Stomach (tissue), 9 donors: Measurements from ENCODE around the gene PRKCD. TPM values are rescaled to one million over a fixed set of nuclear protein-coding genes. Genes with fewer than 3 reads are reported as not detected.

ENCODE experiments used
- DNase-seq, 2 donors: peaks; one replicate each; pipeline versions ENCODE4 v3.0.0 to v3.0.0-alpha.2; 2013 to 2019
- H3K27ac ChIP-seq, 5 donors: fragments of 200-600 bp in 4 of 5; sonication (generic) in 4 of 5; one replicate each; pipeline ENCODE4 v1.5.1; 2013 to 2019; ENCODE audit warnings: mild to moderate bottlenecking in 1 of 5, moderate library complexity in 1 of 5
- H3K27me3 ChIP-seq, 3 donors: fragments of 200-600 bp; sonication (generic); one replicate each; pipeline ENCODE4 v1.5.1; 2017 to 2019; ENCODE audit warnings: mixed run types in 1 of 3
- H3K36me3 ChIP-seq, 4 donors: fragments of 200-600 bp; sonication (generic); 1 replicate in 3 of 4; 2 replicates in 1 of 4; pipeline ENCODE4 v1.5.1; 2016 to 2019
- H3K4me1 ChIP-seq, 4 donors: fragments of 200-600 bp; sonication (generic); one replicate each; pipeline ENCODE4 v1.5.1; 2016 to 2019
- H3K4me3 ChIP-seq, 4 donors: fragments of 200-600 bp; sonication (generic) in 3 of 4; one replicate each; pipeline ENCODE4 v1.5.1; 2016 to 2019; ENCODE audit warnings: mild to moderate bottlenecking in 1 of 4
- H3K9me3 ChIP-seq, 4 donors: fragments of 200-600 bp; sonication (generic); one replicate each; pipeline ENCODE4 v1.5.1; 2016 to 2019
- CTCF ChIP-seq, 7 experiments: fragments of 450-650 bp in 4 of 7; fragments of 200-600 bp in 3 of 7; sonication (generic) in 3 of 7; IDR thresholded peaks; one replicate each; pipeline ENCODE4 v1.5.1; 2016 to 2019; ENCODE audit warnings: antibody characterized with exemption in 7 of 7, control low read depth in 2 of 7, mild to moderate bottlenecking in 1 of 7
- EP300 ChIP-seq: sonication (generic); formaldehyde crosslinking; IDR thresholded peaks from one replicate; pipeline ENCODE4 v1.6.1; 2017; ENCODE audit warnings: antibody characterized with exemption
- POLR2A ChIP-seq, 4 donors: fragments of 450-650 bp; IDR thresholded peaks; one replicate each; pipeline ENCODE4 v1.6.1; 2016; ENCODE audit warnings: antibody characterized with exemption in 4 of 4, control low read depth in 2 of 4, mild to moderate bottlenecking in 1 of 4, moderate library complexity in 1 of 4
- POLR2AphosphoS5 ChIP-seq, 3 donors: sonication (generic); formaldehyde crosslinking; IDR thresholded peaks; one replicate each; pipeline ENCODE4 v1.6.1; 2016; ENCODE audit warnings: antibody characterized with exemption in 3 of 3
- WGBS, 5 donors: extraction: QIAGEN DNeasy Blood & Tissue Kit in 3 of 5; methylation state at CpG; one replicate each; pipeline versions ENCODE4 v1.1.5 to v1.1.7; 2013 to 2018; 5-methylcytosine and 5-hydroxymethylcytosine counted together
- intact Hi-C: fragments of 100-400 bp; cut with DNase I; formaldehyde crosslinking; loops from one replicate; pipeline ENCODE4 v1.15.1; 2023; ENCODE audit warnings: low total_unique reads
- polyA plus RNA-seq, 3 donors: library from polyadenylated mRNA; stranded (reverse); fragments of 200-250 nt; gene quantifications; one replicate each; pipeline ENCODE4 v1.2.3, GENCODE V29; 2013
- total RNA-seq, 5 donors: library from RNA; depleted of rRNA; stranded (reverse); fragments of >200 nt; gene quantifications; one replicate each; pipeline versions ENCODE4 v1.1.0 to v1.2.3, GENCODE V29; 2014 to 2016
- donor health status: healthy with polysubstance abuse.
- donor health status: Bipolar disorder and iron deficiency.
- donor health status: healthy.

PRKCD gene
- total and polyA plus RNA-seq, 8 donors: 15.6 to 117 (median 37.2) TPM

DNA sequence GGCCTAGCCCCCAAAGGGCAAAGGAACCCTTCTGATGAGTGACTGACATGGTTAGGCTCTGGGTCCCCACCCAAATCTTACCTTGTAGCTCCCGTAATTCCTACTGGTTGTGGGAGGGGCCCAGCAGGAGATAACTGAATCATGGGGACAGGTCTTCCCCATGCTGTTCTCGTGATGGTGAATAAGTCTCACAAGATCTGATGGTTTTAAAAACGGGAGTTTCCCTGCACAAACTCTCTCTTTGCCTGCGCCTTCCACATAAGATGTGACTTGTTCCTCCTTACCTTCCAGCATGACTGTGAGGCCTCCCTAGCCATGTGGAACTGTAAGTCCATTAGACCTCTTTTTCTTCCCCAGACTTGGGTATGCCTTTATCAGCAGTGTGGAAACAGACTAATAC is 77.9 kb downstream of the PRKCD start:
- TF ChIP-seq POLR2AphosphoS5 (IDR thresholded peaks at IDR 0.05): no peak
- TF ChIP-seq EP300: no peak
- no peak for TF ChIP-seq CTCF (IDR thresholded peaks at IDR 0.05)
- TF ChIP-seq POLR2A (IDR thresholded peaks at IDR 0.05): no peak
- intact Hi-C loops: no loop called here
- WGBS, 5 donors: 76 to 83% (median 80%) methylated on average over 4 of the region's 4 CpGs
- no peaks in the 10 kb centered on the region for H3K27me3 ChIP-seq
- H3K4me1 ChIP-seq: peaks cover 56 to 80% (median 69%) of the 10 kb centered on the region in 4 donors
- DNase-seq: no peak
- H3K36me3 ChIP-seq: peaks cover 54 to 88% (median 81%) of the 10 kb centered on the region in 4 donors
- peak overlapping the region; percentile 16 to 84 (median 61) for H3K27ac ChIP-seq
- H3K9me3 ChIP-seq: no peaks in the 10 kb centered on the region
- H3K4me3 ChIP-seq: no peak overlapping the region

DNA sequence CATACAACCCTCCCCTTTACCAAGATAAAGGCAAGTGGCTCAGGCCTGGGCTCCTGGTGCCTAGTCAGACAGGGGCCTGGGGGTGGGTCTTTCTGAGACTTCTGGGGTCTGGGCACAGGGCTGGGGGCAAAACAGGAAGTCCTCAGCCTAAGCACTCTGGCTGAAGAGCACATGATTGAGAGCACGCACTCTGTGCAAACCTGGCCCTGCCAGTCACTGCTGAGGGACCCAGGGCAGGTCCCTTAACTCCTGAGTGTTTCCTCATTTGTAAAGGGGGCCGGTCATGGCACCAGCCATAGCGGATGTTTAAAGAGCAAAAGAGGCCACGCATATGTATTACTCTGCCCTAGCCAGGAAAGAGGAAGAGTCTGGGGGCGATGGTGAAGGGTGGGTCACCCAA is 78.8 kb downstream of the PRKCD start:
- no peak for TF ChIP-seq POLR2AphosphoS5 (IDR thresholded peaks at IDR 0.05)
- TF ChIP-seq CTCF (IDR thresholded peaks at IDR 0.05): no peak
- TF ChIP-seq POLR2A (IDR thresholded peaks at IDR 0.05): no peak
- no peak for TF ChIP-seq EP300
- Histone ChIP-seq H3K36me3 (peaks cover 45 to 78% (median 72%) of the 10 kb centered on the region in 4 donors), H3K27ac (peak overlapping the region in 4 of 5 donors; percentile 16 to 84 (median 56))

DNA sequence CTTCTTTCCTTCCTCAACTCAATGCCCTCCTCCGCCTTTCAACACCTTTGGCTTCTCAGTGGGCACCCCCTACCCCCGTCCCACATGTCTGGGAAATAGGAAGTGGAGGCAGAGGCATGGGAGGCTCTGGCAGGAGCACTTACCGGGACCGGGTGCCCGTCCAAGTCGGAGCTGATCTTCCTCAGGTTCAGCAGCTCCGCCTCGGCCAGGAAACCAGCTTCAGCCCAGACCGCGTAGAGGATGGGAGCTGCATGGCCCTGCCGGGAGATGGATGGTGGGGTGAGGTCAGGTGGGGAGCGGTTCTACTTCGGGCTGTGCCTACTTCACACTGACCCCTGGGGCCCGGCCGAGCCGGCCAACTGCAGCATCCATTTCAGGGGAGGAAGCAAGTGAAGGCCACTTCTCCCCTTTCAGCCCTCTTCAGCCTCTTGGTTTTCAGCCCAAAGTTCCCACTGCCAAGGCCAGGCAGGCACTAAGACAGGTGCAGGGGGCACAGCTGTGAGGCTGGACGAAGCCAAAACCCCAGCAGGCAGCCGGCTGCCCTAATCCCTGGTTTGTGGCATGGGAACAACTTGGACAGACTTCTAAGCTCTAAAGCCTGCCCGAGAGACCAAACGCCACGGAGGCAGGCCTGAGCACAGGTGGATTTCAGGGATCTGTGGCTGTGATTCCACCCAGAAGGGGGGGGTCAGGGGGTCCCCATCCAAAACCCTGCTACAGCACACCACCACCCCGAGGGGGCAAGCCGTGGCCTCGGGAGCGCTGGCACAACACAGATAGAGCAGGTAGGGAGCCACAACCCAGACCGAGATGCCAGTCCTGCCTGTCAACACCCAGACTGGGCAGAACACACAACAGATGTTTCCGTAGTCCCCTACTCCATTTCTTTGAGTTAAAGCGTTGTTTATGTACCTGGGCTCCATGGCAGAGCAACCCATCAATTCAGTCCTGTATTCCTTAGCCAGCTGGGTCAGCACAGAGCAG is 80.3 kb downstream of the PRKCD start:
- TF ChIP-seq EP300 (no peak), CTCF (IDR thresholded peaks at IDR 0.05) (no peak), POLR2AphosphoS5 (IDR thresholded peaks at IDR 0.05) (no peak), POLR2A (IDR thresholded peaks at IDR 0.05) (no peak)
- Histone ChIP-seq H3K4me3 (no peak overlapping the region), H3K27ac (peak overlapping the region in 2 of 5 donors; percentile 25 to 45), H3K4me1 (peaks cover 58 to 93% (median 74%) of the 10 kb centered on the region in 4 donors), H3K9me3 (no peaks in the 10 kb centered on the region), H3K36me3 (peaks cover 34 to 69% (median 61%) of the 10 kb centered on the region in 4 donors), H3K27me3 (no peaks in the 10 kb centered on the region)
- intact Hi-C loops: no loop called here
- DNase-seq: no peak
- 89 to 94% (median 90%) methylated on average over 20 to 28 of the region's 28 CpGs for WGBS, 5 donors

More for the DNA sequence above, 78.8 kb downstream of the PRKCD start:
- H3K4me3 ChIP-seq: no peak overlapping the region
- H3K27me3 ChIP-seq: no peaks in the 10 kb centered on the region
- H3K9me3 ChIP-seq: no peaks in the 10 kb centered on the region
- 54 to 75% (median 58%) methylated on average over 3 to 5 of the region's 5 CpGs for WGBS, 5 donors
- H3K4me1 ChIP-seq: peaks cover 65 to 89% (median 78%) of the 10 kb centered on the region in 4 donors
- intact Hi-C loops: no loop called here
- DNase-seq: peak in 1 of 2 donors; percentile 46

- WGBS, 5 donors: 78 to 94% (median 84%) methylated on average over 6 to 7 of the region's 7 CpGs
- intact Hi-C loops: no loop called here
- H3K36me3 ChIP-seq: peaks cover 34 to 63% (median 55%) of the 10 kb centered on the region in 4 donors
- no peak for DNase-seq
- TF ChIP-seq CTCF (IDR thresholded peaks at IDR 0.05) (no peak), POLR2A (IDR thresholded peaks at IDR 0.05) (no peak), EP300 (no peak), POLR2AphosphoS5 (IDR thresholded peaks at IDR 0.05) (no peak)
- H3K27me3 ChIP-seq: no peaks in the 10 kb centered on the region
- H3K9me3 ChIP-seq: no peaks in the 10 kb centered on the region
- no peak overlapping the region for H3K4me3 ChIP-seq
- H3K4me1 ChIP-seq: peaks cover 49 to 84% (median 65%) of the 10 kb centered on the region in 4 donors
- peak overlapping the region in 3 of 5 donors; percentile 14 to 45 (median 25) for H3K27ac ChIP-seq
Observed at GRCh38 chr3:53242155-53242554, 81.1 kb downstream of the PRKCD start.
